Hindlimb muscle (tissue), 1 donor: ENCODE measurements around the gene ACSL1. TPM values are rescaled to one million over a fixed set of nuclear protein-coding genes. Genes with fewer than 3 reads are reported as not detected.
A peak's percentile ranks its signal among the peaks of the same experiment; 100 is the strongest.
"Not testable (repeated sequence)": the region's sequence is repeated elsewhere in the genome, so short reads cannot be mapped to it uniquely, and the experiment has no call there.

ENCODE experiments used
- DNase-seq: peaks from one replicate; pipeline ENCODE4 v3.0.0-alpha.2; 2013
- polyA plus RNA-seq: library from polyadenylated mRNA; unstranded; fragments of 120-200 nt; gene quantifications from one replicate; pipeline ENCODE4 v1.2.1, GENCODE V29; 2013; ENCODE audit not compliant: insufficient read length

Gene ACSL1
- polyA plus RNA-seq, 1 donor, result 72.4 TPM

DNA sequence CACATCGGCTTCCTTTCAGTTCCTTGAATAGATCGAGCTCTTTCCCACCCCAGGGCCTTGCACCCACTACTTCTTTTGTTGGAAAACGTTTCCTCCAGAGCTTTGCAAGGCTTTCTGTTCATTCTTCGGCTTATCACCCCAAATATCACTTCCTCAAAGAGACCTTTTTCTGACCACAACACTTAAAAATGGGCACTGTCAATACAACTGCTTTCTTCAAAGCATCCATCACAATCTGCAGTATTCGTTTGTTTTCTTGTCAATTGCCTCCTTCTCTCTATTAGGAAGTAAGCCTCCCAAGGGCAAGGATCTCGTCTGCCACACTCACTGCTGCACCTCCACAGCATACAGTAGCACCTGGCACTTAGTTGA, 74.2 kb downstream of the ACSL1 start:
- no peak for DNase-seq

DNA sequence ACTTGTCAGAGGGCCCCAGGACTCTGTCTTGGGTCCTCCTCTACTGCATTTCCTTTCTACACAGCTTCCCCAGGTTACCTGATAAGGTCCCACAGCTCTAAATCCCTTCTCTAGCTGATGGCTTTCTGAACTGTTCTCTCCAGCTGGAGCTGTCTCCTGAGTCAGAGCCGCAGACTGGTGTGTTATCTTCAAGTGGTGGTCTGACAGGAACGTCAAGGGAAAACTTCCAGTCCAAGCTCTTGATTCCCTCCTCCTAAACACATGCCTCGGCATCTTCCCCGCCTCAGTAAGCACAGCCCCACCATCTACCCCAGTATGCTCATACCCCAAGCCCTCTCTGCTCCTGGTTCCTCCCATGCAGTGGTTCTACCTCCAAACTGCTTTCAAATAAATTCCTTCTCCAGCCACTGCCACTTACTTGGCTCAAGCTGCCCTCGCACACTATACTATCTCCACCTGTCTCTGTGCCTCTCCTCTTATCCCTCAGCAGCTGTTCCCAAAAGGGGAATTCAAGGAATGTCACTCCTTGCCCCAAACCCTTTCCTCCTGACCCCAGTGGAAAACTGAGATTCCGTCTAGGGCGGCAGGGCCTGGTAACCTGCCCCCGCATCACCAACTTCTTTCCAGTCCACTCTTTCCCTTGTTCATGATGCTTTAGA, 74.7 kb downstream of the ACSL1 start:
- no peak for DNase-seq

DNA sequence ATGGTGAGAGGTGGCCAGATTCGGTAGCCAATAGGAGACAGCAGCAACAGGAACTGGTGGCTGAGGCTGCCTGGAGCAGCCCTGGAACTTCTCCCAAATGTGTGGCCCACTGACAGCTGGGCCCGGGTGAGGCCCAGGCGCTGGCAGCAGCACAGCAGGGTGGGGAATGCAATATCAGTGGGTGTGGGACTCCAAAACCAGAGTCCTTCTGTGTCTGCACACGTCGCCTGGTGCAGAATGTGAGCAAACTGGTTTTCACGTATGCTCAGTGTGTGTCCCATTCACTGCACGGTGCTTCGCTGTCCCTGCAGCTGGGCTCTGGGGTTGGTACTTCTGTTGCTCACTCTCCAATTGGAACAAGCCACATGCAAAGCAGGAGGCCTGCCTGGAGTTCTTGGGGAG, 77.5 kb downstream of the ACSL1 start:
- peak; percentile 58 for DNase-seq

DNA sequence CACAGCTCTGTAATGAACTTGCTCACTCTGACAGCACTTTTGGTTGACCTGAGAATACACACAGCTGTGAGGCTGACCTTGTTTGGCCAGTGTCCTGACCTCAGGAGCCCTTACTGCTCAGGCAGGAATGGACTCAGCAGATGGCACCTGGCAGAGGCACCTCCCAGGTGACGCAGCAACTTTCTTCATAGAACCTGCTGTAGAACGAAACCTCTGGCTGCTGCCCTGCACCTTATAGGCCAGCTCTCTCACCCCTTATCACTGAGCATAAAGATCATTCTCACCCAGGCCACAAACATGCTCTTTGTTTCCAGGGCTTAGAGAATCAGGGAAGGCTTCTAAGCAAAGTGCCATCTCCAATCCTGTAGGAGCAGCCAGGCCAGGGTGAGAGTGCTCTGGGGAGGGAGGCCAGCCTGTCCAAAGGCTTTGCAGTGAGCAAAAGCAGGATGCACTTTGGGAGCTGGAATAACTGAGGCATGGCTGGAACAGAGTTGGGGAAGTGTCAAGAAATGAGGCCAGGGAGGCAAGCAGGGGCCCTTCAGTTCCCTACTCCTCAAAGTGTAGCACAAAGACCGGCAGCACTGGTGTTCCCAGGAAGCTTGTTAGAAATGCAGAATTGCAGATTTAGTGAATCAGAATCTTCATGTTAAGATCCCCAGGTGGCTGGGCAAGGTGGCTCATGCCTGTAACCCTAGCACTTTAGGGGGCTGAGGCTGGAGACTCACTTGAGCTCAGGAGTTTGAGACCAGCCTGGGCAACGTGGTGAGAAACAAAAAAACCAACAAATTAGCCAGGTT, 78.5 kb downstream of the ACSL1 start:
- no peak for DNase-seq

- DNase-seq, result peak; percentile 81
Observed at GRCh38 chr4:184745831-184746795, 79.7 kb downstream of the ACSL1 start.

DNA sequence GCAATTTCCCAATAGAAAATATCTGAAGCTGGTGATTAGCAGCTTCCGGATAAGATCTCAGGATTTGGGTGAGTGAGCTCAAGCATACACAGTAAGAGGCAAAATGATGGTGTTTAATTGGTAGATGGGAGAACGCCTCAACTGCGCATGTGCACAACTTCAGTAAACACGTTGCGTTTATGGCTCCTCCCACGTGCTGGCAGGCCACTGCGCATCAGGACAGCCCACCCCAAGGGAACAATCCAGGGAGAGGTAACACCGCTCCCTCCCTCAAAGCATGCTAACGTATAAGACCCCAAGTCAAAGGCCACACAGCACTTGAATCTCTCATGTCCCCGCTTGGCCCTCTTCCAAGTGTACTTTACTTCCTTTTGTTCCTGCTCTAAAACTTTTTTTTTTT, 81.5 kb downstream of the ACSL1 start:
- DNase-seq, result no peak

GRCh38 chr4:184743650-184744049, 82.1 kb downstream of the ACSL1 start:
- DNase-seq, result no peak

DNA sequence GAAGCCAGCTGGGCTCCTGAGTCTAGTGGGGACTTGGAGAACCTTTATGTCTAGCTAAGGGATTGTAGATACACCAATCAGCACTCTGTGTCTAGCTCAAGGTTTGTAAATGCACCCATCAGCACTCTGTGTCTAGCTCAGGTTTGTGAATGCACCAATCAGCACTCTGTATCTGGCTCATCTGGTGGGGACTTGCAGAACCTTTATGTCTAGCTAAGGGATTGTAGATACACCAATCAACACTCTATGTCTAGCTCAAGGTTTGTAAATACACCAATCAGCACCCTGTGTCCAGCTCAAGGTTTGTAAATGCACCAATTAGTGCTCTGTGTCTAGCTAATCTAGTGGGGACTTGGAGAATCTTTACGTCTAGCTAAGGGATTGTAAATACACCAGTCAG, 84.1 kb downstream of the ACSL1 start:
- not testable (repeated sequence) for DNase-seq

- no peak for DNase-seq
Observed at GRCh38 chr4:184740980-184741391, 84.8 kb downstream of the ACSL1 start.

DNA sequence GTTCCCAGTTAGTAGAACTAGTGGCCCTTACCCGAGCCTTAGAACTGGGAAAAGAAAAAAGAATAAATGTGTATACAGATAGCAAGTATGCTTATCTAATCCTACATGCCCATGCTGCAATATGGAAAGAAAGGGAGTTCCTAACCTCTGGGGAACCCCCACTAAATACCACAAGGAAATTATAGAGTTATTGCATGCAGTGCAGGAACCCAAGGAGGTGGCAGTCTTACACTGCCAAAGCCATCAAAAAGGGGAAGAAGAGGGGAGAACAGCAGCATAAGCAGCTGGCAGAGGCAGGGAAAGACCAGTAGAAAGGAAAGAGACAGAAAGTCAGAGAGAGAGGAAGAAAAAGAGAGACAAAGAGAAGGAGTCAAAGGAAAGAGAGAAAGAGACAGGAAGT, 86.2 kb downstream of the ACSL1 start:
- DNase-seq, result not testable (repeated sequence)

- DNase-seq, result no peak
Observed at GRCh38 chr4:184734758-184735157, 91.0 kb downstream of the ACSL1 start.

GRCh38 chr4:184733654-184734524, 91.9 kb downstream of the ACSL1 start, which contains the start of gene CENPU:
CENPU (minus strand) TSS chr4:184734096; CDS start chr4:184734062, 34 bp downstream.
- DNase-seq, result peak; percentile 98

- no peak for DNase-seq
Observed at GRCh38 chr4:184732126-184732525, 93.6 kb downstream of the ACSL1 start.

- no peak for DNase-seq
Observed at GRCh38 chr4:184731056-184731455, 94.7 kb downstream of the ACSL1 start.

GRCh38 chr4:184729946-184730345, 95.8 kb downstream of the ACSL1 start:
- DNase-seq, result no peak

- DNase-seq, result no peak
Observed at GRCh38 chr4:184728858-184729257, 96.9 kb downstream of the ACSL1 start.

DNA sequence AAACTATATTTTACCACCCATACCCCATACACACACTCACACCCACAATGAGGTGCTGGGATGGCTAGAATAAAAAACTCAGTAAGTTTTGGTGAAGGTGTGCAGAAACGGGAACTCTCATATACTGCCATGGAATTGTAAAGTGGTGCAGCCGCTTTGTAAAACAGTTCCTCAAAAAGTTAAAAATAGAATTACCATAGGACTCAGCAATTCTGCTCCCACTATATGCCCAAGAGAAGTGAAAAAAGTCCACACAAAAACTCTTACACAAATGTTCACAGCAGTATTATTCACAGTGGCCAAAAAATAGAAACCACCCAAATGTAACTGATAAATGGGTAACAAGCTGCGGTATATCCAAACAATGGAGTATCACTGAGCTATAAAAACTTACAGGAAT, 98.3 kb downstream of the ACSL1 start:
- DNase-seq, result no peak

DNA sequence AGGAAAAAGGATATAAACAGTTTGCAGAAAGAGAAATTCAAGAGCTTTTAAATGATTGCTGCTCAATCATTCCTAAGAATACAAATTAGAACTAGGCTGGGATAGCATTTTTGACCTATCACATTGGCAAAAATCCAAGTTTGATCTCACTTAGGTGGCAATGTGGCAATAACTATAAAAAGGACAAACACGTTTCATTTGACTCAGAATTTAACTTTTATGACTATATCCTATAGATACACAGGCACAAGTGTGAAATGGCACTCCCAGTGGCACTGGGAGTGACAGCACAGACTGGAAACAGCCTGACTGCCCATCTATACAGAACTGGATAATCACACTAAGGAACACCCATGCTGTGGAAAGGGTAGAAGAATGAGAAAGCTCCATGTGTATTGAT, 103.0 kb downstream of the ACSL1 start:
- no peak for DNase-seq

DNA sequence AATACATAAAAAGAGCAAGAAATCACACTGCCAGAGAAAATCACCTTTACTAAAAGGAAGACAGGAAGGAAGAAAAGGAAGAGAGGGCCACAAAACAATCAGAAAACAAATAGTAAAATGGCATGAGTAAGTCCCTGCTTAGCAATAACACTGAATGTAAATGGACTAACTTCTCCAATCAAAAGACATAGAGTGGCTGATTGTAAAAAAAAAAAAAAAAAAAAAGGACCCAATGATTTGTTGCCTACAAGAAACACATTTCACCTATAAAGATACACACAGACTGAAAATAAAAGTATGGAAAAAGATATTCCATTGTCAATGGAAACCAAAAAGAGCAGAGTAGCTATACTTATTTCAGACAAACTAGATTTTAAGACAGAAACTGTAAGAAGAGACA, 104.5 kb downstream of the ACSL1 start:
- DNase-seq, result no peak

DNA sequence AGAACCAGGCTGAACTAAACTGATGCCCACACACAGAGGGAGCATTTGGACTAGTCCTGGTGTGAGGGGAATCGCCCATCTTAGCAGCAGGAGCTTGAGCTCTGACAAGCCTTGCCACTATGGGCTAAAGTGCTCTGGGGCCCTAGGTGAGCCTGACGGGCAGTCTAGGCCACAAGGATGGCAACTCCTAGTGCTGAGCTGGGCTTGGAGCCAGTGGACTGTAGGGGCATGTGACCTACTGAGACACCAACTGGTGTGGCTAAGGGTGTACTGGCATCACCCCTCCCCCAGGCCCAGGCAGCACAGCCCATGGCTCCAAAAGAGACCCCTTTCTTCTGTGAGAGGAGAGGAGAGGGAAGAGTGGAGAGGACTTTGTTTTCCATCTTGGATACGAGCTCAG, 106.4 kb downstream of the ACSL1 start:
- no peak for DNase-seq

DNA sequence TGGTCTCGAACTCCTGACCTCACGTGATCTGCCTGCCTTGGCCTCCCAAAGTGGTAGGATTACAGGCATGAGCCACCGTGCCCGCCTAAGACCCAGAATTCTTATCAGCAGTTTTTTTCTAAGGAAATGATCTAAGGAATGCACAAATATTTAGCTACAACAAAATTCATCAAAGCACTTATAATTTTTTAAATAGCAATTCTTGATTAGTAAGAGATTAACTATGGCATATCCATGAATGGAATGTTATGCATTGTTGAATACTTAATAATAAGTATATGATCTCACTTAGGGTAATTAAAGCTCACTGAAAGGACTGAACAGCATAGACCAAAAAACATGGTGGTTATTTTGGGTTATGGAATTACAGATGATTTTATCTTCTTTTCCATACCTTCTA, 110.2 kb downstream of the ACSL1 start:
- no peak for DNase-seq

DNA sequence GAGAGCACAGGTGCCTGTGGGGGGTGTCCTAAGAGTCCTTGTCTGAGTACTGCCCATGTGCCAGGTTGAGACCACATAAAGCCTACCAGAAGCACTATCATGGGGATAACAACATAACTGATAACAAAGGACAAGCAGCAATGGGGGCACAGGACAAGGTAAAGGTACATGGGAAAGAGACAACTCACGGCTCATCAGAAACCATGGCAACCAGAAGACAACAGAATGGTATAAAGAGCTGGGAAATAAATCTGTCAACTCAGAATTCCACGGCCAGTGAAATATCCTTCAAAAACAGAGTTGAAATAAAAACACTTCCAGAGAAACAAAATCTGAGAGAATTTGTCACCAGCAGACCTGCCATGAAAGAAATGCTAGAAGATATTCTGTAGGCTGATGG, 111.9 kb downstream of the ACSL1 start:
- no peak for DNase-seq
